GM21390 (cell line): ENCODE measurements around the gene PICALM.
A peak's percentile ranks its signal among the peaks of the same experiment; 100 is the strongest.
"Not testable (repeated sequence)": the region's sequence is repeated elsewhere in the genome, so short reads cannot be mapped to it uniquely, and the experiment has no call there.

Experiments used
- ATAC-seq: cut with Tn5 transposase; IDR thresholded peaks from one replicate; pipeline ENCODE4 v1.9.1; 2021; ENCODE audit not compliant: unreplicated experiment

PICALM gene

GRCh38 chr11:85947431-85948272 is 121.2 kb downstream of the PICALM start:
- ATAC-seq = no peak

DNA sequence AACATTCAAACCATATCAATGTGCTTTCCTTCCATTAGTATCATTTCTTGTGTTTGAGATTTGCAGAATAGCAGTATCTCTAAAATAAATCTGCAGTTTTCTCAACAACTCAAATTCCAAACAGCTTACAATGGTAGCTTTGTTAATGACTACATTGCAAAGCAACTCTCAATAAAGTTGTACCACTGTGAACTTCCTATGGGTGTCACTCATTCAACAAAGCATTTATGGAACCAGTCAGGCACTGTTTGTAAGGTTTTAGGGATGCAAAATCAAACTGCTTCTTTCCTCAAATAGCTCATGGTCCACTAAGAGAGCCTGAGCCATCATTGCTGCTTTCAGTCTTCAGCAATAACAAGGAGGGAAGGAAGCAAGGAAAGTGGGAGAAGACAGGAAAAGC is 122.7 kb downstream of the PICALM start:
- ATAC-seq = no peak

DNA sequence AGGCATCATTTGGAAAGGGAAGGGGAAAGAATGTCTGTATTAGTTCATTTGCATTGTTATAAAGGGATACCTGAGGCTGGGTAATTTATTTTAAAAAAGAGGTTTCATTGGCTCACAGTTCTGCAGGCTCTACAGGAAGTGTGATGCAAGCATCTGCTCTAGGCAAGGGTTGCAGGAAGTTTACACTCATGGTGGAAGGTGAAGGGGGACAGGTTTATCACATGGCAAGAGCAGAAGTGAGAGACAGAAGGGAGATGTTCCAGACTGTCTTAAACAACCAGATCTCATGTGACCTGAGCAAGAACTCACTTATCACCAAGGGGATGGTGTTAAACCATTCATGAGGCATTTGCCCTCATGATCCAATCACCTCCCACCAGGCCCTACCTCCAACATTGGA is 123.1 kb downstream of the PICALM start:
- no peak for ATAC-seq

DNA sequence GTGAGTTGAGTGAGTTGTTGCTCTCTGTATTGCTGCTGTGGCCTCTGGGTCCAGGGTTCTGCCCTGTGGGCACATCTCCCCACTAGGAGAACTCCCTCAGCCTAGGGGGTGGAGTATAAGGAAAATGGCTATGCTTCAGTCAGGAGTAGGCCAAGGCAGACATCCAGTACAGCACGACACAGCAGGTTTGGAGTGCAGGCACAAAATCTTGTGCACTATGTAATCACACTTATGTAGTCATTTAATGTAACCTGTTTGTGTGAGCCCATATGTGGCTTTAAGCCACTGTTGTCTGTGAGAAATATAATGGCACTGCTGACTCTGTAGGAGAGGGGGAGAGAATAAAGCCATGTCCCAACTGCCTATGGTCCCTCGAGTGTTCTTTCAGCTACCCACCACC is 123.6 kb downstream of the PICALM start:
- no peak for ATAC-seq

GRCh38 chr11:85941380-85941973 is 127.4 kb downstream of the PICALM start:
- ATAC-seq = no peak

DNA sequence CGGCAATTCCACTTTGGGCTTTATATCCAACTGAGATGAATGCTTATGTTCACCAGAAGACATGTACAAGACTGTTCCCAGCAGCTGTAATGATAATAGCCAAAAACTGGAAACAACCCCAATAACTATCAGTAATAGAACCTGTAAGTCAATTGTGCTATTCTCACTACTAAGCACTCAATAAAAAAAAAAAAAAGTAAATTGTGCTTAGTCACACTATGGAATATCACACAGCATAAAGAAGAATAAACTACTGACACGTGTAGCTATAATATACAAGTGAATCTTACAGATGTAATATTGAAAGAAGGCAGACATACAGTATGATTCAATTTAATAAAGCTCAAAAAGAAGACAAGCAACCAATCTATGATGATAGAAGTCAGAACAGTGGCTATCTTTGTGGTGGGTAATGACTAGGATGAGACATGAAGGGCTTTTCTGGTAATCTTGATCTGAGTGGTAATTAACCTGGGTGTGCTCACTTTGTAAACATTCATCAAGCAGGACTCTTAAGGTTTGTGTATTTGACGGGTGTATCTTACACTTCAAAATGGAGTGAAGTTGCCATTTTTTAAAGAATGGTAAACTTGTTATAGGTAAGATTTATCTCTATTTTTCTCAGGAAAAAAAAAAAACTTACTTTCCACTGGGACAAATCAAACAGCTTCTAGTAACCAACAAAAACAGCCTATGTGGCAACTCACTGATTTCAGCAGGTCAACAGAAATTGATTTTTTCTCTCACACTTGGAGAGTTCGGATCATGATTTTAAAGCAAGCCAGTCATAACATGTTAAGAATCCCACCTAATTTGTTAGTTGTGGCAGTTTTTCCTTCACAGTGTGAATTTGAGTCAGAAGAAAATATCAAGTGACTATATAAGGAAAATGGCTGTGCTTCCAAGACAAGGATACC is 129.5 kb downstream of the PICALM start:
- no peak for ATAC-seq

DNA sequence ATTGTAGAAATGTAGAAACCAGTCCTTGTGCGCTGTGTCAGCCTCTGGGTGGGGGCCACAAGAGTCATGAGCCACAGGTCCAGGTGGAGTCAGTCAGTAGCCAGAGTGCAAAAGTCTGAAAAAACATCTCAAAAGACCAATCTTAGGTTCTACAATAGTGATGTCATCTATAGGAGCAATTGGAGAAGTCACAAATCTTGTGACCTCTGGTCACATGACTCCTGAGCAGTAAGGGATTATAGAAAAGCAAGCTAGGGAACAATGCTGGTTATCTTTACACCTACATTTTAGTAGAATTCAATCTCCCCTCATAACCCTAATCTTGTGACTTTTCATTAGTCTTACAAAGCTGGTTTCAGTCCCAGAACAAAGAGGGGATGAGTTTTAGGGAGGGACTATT is 131.0 kb downstream of the PICALM start:
- no peak for ATAC-seq

DNA sequence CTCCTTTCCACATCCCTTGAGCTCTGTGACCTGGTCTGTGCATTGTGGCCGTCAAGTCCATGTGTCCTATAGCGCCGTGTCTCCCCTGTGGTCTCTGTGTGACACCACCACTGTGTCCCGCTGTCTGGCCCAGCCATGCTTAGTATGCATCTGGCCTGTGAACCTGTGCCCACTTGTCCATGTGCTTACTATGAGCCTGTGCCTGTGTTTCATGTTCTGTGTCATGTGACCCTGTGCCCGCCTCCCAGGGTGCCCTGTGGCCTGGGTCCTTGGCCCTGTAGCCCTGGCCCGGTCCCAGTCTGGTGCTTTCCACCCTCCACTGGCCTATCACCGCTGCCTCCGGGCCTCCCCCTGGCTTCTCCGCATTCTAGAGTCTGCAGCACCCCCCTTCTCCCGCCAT is 133.1 kb downstream of the PICALM start:
- ATAC-seq = no peak

DNA sequence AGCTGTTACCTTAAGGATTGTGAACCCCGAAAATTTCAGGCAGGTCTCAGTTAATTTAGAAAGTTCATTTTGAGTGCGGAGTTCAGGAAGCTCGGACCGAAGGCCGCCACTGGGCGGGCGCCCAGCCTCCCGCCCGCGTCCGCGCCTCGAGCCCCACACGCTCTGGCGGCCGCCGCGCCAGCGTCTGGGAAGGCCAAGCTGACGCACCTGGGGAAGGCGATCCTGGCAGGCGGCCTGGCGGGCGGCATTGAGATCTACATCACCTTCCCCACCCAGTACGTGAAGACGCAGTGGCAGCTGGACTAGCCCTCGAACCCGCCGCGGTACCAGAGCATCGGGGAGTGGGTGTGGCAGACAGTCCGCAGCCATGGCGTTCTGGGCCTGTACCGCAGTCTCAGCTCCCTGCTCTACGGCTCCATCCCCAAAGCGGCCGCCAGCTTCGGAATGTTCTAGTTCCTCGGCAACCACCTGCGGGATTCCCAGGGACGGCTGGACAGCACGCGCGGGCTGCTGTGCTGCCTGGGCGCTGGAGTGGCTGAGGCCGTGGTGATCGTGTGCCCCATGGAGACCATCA is 134.2 kb downstream of the PICALM start:
- no peak for ATAC-seq

DNA sequence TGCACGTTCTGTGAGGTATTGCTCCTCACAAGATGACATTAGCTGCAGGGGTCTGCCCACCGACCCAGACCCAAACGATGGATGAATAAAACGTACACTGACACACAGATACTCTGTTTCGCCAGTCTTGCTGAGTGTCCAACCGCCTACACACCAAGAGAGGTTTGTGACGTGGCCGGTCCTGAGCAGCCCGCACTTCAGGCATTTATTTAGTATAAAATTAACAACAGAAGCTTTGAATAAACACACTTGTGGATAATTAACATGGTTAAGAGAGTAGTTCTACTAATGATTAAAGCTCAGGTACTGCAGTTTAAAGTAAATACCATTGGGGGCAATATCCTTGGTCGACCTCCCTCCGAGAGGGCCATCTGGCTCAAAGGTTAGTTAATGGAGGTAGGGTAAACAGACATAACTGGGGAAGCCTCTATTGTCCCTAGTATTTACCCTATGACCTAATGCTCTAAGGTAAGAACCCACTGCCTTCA is 138.0 kb downstream of the PICALM start:
- ATAC-seq = no peak

DNA sequence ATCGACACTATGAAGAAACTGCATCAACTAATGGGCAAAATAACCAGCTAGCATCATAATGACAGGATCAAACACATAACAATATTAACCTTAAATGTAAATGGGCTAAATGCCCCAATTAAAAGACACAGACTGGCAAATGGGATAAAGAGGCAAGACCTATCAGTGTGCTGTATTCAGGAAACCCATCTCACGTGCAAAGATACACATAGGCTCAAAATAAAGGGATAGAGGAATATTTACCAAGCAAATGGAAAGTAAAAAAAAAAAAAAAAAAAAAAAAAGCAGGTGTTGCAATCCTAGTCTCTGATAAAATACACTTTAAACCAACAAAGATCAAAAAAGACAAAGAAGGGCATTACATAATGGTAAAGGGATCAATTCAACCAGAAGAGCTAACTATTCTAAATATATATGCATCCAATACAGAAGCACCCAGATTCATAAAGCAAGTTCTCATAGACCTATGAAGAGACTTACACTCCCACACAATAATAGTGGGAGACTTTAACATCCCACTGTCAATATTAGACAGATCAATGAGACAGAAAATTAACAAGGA is 142.2 kb downstream of the PICALM start:
- ATAC-seq = not testable (repeated sequence)

DNA sequence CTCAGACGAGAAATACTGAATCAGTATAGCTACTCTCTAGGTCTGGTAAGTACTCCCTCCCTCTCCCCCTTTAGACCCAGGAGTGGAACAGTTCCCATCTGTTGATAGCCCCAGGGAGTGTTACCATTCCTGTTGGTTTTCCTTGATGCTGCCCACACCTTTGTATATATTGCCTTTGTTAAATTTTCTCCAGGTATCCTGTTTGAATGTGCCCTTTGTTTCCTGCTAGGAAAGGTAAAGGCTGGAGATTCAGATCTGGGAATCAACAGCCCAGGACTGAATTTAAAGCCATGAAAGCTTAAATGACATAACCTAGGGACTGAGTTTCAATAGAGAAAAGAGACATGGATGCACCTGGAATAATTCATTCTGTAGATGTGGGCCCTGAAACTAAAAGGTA is 145.4 kb downstream of the PICALM start:
- no peak for ATAC-seq

- ATAC-seq = peak; percentile 89
Measured at GRCh38 chr11:85922367-85922766, 146.5 kb downstream of the PICALM start.

DNA sequence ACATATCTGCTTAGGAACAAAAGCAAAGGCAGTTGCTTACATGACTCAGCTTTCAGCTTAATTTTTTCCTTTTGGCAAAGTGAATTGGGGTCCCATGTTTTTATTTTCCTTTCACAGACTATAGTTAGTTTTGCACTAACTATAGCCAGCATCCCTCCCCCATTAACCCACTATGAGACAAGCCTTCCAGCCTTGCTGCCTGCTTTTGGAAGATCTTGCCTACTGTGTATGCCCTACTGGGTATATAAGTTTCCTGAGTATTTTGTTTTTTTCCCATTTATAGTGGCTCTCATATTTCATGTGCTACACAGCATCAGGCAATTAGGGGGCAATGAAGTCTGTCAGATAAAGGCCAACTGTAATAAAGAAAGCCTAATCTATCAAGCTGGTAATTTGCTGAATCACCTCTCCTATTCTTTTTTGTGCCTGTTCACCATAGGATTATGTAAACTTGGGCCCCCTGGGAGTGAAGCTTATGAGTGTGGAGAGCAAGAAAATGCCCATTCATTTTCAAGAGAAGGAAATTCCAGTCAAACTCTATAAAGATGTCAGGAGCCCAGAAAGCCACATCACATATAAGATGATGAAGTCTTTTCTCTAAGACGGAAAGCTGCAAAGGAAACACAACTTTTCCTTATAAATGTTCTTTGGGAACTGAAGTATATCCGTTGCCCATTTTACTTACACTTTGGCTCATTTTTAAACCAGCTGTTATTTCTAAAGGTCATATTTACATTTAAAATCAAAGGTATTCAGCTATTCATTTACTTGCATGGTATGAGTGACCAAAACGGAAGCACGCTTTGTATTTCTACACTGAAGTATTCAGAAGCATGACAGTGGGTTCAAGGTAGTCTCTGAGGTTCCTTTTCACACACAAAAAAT is 149.7 kb downstream of the PICALM start:
- no peak for ATAC-seq

DNA sequence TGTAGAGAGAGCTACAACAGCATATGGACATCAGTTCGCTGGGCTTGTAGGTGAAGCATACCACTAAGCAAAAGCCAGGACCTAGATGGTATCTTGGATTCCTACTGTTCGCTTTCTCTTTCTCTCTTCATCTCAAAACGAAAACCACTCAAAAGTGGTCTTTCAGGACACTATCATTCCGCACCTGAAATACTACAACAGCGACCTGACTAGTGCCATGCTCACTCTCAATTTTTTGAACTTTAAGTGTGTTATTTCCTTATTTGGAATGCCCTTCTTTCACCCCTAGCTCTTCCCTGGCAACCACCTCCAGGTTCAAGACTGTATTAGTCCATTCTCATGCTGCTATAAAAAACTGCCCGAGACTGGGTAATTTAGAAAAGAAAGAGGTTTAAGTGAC is 154.5 kb downstream of the PICALM start:
- ATAC-seq = no peak

- no peak for ATAC-seq
Measured at GRCh38 chr11:85913513-85913912, 155.4 kb downstream of the PICALM start.

GRCh38 chr11:85912414-85912813 is 156.5 kb downstream of the PICALM start:
- ATAC-seq = no peak
